H1 (cell line): ENCODE data around the gene NLRX1. TPM values are rescaled to one million over a fixed set of nuclear protein-coding genes. Genes with fewer than 3 reads are reported as not detected.

Experiments used
- CBX8 ChIP-seq: fragments of 300-800, 300-1000 bp; sonication (generic); IDR thresholded peaks from 2 replicates; pipeline ENCODE4 v1.7.1; 2016; ENCODE audit warnings: low read depth, low read length, borderline replicate concordance
- CHD7 ChIP-seq: fragments of 300-600 bp; sonication (generic); IDR thresholded peaks from 2 replicates; pipeline ENCODE4 v1.7.1; 2012; ENCODE audit warnings: low read length, moderate library complexity, mild to moderate bottlenecking, inconsistent platforms; ENCODE audit not compliant: insufficient replicate concordance
- E2F6 ChIP-seq: IDR thresholded peaks from 2 replicates; pipeline ENCODE4 v1.6.1; 2012; ENCODE audit warnings: inconsistent platforms
- KDM5A ChIP-seq: fragments of 200-600 bp; IDR thresholded peaks from 2 replicates; pipeline ENCODE4 v1.7.1; 2012; ENCODE audit warnings: mild to moderate bottlenecking, low read length, inconsistent platforms, mixed read lengths
- TAF7 ChIP-seq: optimal IDR thresholded peaks from 2 replicates; pipeline ENCODE3; 2011; ENCODE audit warnings: low read depth, mild to moderate bottlenecking, inconsistent platforms, low read length, moderate library complexity, borderline replicate concordance
- TBP ChIP-seq: IDR thresholded peaks from 2 replicates; pipeline ENCODE4 v1.6.1; 2011; ENCODE audit warnings: low read depth, low read length, improper control_type of control experiment
- polyA plus RNA-seq, 7 experiments: library from polyadenylated mRNA; depleted of rRNA in 3 of 7; stranded (reverse) in 5 of 7; unstranded in 2 of 7; fragments of >200 nt in 5 of 7; fragments of 200-250 nt in 2 of 7; gene quantifications; 1 replicate in 5 of 7; 2 replicates in 1 of 7; 4 replicates in 1 of 7; pipeline versions ENCODE4 v1.2.1 to v1.2.3, GENCODE V29; 2011 to 2013; ENCODE audit warnings: missing spikeins in 2 of 7, mixed read lengths in 2 of 7
- total RNA-seq: library from RNA; stranded (reverse); fragmentation: NEBNext Ultra II Directional; extraction: Animal tissue kit (Norgen Biotek cat#: 25700); gene quantifications from 2 replicates; pipeline ENCODE4 v1.2.1, GENCODE V29; 2021
- TF ChIP-seq, protein P1 (sequence below): IDR thresholded peaks from 2 replicates; pipeline ENCODE4 v1.6.1; 2012; ENCODE audit warnings: low read length, inconsistent platforms

NLRX1 gene
- total and polyA plus RNA-seq, 2 of the 8 experiments (the other 6 are each of a cell fraction or from before 2014, with no cell fraction given): 13.2 to 18.6 TPM

DNA sequence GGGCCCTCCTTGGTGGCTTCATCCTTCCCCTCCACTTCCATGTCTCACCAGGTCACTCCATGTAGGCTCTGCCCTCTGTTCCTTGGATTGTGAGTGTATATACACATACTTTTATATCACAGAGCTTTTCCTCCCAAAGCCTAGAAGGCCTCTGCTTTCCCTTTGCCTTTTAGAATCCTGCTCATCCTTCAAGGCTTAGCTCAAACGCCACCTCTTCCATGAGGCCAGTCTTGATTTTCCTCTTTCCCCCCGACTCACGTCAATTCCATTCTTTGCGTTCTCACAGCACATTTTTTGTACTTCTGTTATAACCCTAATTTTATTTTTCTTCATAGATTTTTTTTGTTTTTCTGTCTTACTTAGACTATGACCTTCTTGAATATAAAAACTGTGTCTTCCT, 15.9 kb upstream of the NLRX1 start (continued):
- no peak for TF ChIP-seq CHD7
- TF ChIP-seq E2F6: no peak
- no peak for TF ChIP-seq CBX8
- no peak for TF ChIP-seq TAF7
- no peak for TF ChIP-seq KDM5A
- TF ChIP-seq TBP: no peak
- TF ChIP-seq, protein P1, sequence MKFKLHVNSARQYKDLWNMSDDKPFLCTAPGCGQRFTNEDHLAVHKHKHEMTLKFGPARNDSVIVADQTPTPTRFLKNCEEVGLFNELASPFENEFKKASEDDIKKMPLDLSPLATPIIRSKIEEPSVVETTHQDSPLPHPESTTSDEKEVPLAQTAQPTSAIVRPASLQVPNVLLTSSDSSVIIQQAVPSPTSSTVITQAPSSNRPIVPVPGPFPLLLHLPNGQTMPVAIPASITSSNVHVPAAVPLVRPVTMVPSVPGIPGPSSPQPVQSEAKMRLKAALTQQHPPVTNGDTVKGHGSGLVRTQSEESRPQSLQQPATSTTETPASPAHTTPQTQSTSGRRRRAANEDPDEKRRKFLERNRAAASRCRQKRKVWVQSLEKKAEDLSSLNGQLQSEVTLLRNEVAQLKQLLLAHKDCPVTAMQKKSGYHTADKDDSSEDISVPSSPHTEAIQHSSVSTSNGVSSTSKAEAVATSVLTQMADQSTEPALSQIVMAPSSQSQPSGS: no peak
